HG03025 (cell line): ENCODE results near the gene GLP1R.

Experiments
- ATAC-seq: cut with Tn5 transposase; IDR thresholded peaks from one replicate; pipeline ENCODE4 v1.9.1; 2021; ENCODE audit warnings: mild to moderate bottlenecking, moderate library complexity; ENCODE audit not compliant: unreplicated experiment, low FRiP score

GLP1R gene

GRCh38 chr6:39048481-39049399 lies at the start of gene GLP1R:
Gene GLP1R, plus strand, starts transcription at chr6:39048781. Its CDS starts 60 bp downstream, at chr6:39048841.
- ATAC-seq = no peak

- ATAC-seq = no peak
Observed at GRCh38 chr6:39003072-39003471, 45.5 kb upstream of the GLP1R start.

- no peak for ATAC-seq
Observed at GRCh38 chr6:39003492-39003891, 45.1 kb upstream of the GLP1R start.

GRCh38 chr6:39004801-39005200 lies 43.8 kb upstream of the GLP1R start:
- no peak for ATAC-seq

GRCh38 chr6:39005774-39006173 lies 42.8 kb upstream of the GLP1R start:
- no peak for ATAC-seq

GRCh38 chr6:39007575-39007974 lies 41.0 kb upstream of the GLP1R start:
- ATAC-seq = no peak

- no peak for ATAC-seq
Observed at GRCh38 chr6:39008737-39009136, 39.8 kb upstream of the GLP1R start.

- ATAC-seq = no peak
Observed at GRCh38 chr6:39009476-39009875, 39.1 kb upstream of the GLP1R start.

GRCh38 chr6:39016839-39017546 lies 31.6 kb upstream of the GLP1R start:
- ATAC-seq = no peak

GRCh38 chr6:39017547-39017880 lies 31.1 kb upstream of the GLP1R start:
- no peak for ATAC-seq

GRCh38 chr6:39018103-39018502 lies 30.5 kb upstream of the GLP1R start:
- no peak for ATAC-seq

- no peak for ATAC-seq
Observed at GRCh38 chr6:39020136-39020535, 28.4 kb upstream of the GLP1R start.

GRCh38 chr6:39021041-39021440 lies 27.5 kb upstream of the GLP1R start:
- ATAC-seq = no peak

- no peak for ATAC-seq
Observed at GRCh38 chr6:39021779-39022178, 26.8 kb upstream of the GLP1R start.

- no peak for ATAC-seq
Observed at GRCh38 chr6:39026175-39026574, 22.4 kb upstream of the GLP1R start.

GRCh38 chr6:39029156-39030011 lies 19.2 kb upstream of the GLP1R start:
- no peak for ATAC-seq

GRCh38 chr6:39035681-39036080 lies 12.9 kb upstream of the GLP1R start:
- no peak for ATAC-seq

- no peak for ATAC-seq
Observed at GRCh38 chr6:39037082-39037508, 11.5 kb upstream of the GLP1R start.

GRCh38 chr6:39037707-39038106 lies 10.9 kb upstream of the GLP1R start:
- no peak for ATAC-seq

GRCh38 chr6:39040080-39040673 lies 8.4 kb upstream of the GLP1R start:
- no peak for ATAC-seq
